GM23338 (cell line): ENCODE measurements around the gene CD70. TPM values are rescaled to one million over a fixed set of nuclear protein-coding genes. Genes with fewer than 3 reads are reported as not detected.
"Not testable (repeated sequence)": the region's sequence is repeated elsewhere in the genome, so short reads cannot be mapped to it uniquely, and the experiment has no call there.

Experiments
- ATAC-seq: fragments of 200-7000 bp; cut with Tn5 transposase; 3 replicates; pipeline ENCODE4 v1.9.1; 2020
- DNase-seq: peaks from one replicate; pipeline ENCODE4 v3.0.0-alpha.2; 2015; ENCODE audit warnings: low spot score
- H2AFZ ChIP-seq: fragments of 200-600 bp; sonication (generic); 2 replicates; pipeline ENCODE4 v1.8.0; 2016; ENCODE audit warnings: antibody characterized with exemption, mild to moderate bottlenecking, moderate library complexity
- H3F3A ChIP-seq: fragments of 200-600 bp; sonication (generic); replicated peaks from 2 replicates; pipeline ENCODE4 v1.8.0; 2017; ENCODE audit warnings: antibody characterized with exemption, mixed run types, low read depth
- H3K27ac ChIP-seq: fragments of 200-600 bp; sonication (generic); 2 replicates; pipeline ENCODE4 v1.6.1; 2016; ENCODE audit warnings: low read depth
- H3K27me3 ChIP-seq: fragments of 200-600 bp; sonication (generic); 2 replicates; pipeline ENCODE4 v1.8.0; 2016; ENCODE audit warnings: mild to moderate bottlenecking, mixed run types, moderate library complexity; ENCODE audit not compliant: insufficient read depth
- H3K36me3 ChIP-seq: fragments of 200-600 bp; sonication (generic); 2 replicates; pipeline ENCODE4 v1.8.0; 2016; ENCODE audit warnings: mild to moderate bottlenecking; ENCODE audit not compliant: insufficient read depth
- H3K4me1 ChIP-seq: fragments of 200-600 bp; sonication (generic); 2 replicates; pipeline ENCODE4 v1.8.0; 2016; ENCODE audit warnings: mild to moderate bottlenecking, moderate library complexity; ENCODE audit not compliant: insufficient read depth
- H3K4me2 ChIP-seq: fragments of 200-600 bp; sonication (generic); 2 replicates; pipeline ENCODE4 v1.7.1; 2017; ENCODE audit warnings: mixed run types
- H3K4me3 ChIP-seq: fragments of 200-600 bp; sonication (generic); 2 replicates; pipeline ENCODE4 v1.6.1; 2016; ENCODE audit warnings: mixed run types
- H3K79me2 ChIP-seq: fragments of 200-600 bp; sonication (generic); replicated peaks from 2 replicates; pipeline ENCODE4 v1.8.0; 2017; ENCODE audit warnings: mild to moderate bottlenecking; ENCODE audit not compliant: insufficient read depth
- H3K9me2 ChIP-seq: fragments of 200-600 bp; sonication (generic); 2 replicates; pipeline ENCODE4 v1.8.0; 2017; ENCODE audit not compliant: insufficient read depth
- H4K20me1 ChIP-seq: fragments of 200-600 bp; sonication (generic); replicated peaks from 2 replicates; pipeline ENCODE4 v1.8.0; 2017; ENCODE audit warnings: mild to moderate bottlenecking; ENCODE audit not compliant: insufficient read depth
- H3K27ac Mint-ChIP-seq: 2 replicates; pipeline ENCODE4 v1.8.0; 2020; ENCODE audit warnings: inconsistent platforms, mild to moderate bottlenecking, moderate library complexity, mixed read lengths
- H3K27me3 Mint-ChIP-seq: 3 replicates; pipeline ENCODE4 v1.8.0; 2022; ENCODE audit warnings: low read depth, mild to moderate bottlenecking, moderate library complexity, mixed read lengths, inconsistent platforms; ENCODE audit not compliant: insufficient read depth, poor library complexity
- H3K36me3 Mint-ChIP-seq: 3 replicates; pipeline ENCODE4 v1.8.0; 2021; ENCODE audit warnings: low read depth, mild to moderate bottlenecking, inconsistent platforms, moderate library complexity, mixed read lengths
- H3K4me1 Mint-ChIP-seq: 3 replicates; pipeline ENCODE4 v1.8.0; 2020; ENCODE audit warnings: mild to moderate bottlenecking, inconsistent platforms, mixed read lengths
- H3K4me3 Mint-ChIP-seq: 3 replicates; pipeline ENCODE4 v1.8.0; 2021; ENCODE audit warnings: moderate library complexity, mild to moderate bottlenecking, inconsistent platforms, mixed read lengths
- H3K9me3 Mint-ChIP-seq: 3 replicates; pipeline ENCODE4 v1.8.0; 2020; ENCODE audit warnings: moderate library complexity, mild to moderate bottlenecking, inconsistent platforms, mixed read lengths
- EZH2phosphoT487 ChIP-seq: fragments of 200-600 bp; sonication (generic); IDR thresholded peaks from one replicate; pipeline ENCODE4 v1.8.1; 2018; ENCODE audit warnings: antibody characterized with exemption; ENCODE audit not compliant: unreplicated experiment
- JUNB ChIP-seq: IDR thresholded peaks from one replicate; pipeline ENCODE4 v1.6.1; 2016; ENCODE audit warnings: antibody characterized with exemption; ENCODE audit not compliant: unreplicated experiment
- NANOG ChIP-seq: IDR thresholded peaks from 2 replicates; pipeline ENCODE4 v1.6.1; 2016; ENCODE audit warnings: antibody characterized with exemption, borderline replicate concordance
- POLR2AphosphoS5 ChIP-seq: IDR thresholded peaks from 2 replicates; pipeline ENCODE4 v1.6.1; 2016; ENCODE audit warnings: antibody characterized with exemption, low read depth
- REST ChIP-seq: IDR thresholded peaks from one replicate; pipeline ENCODE4 v1.6.1; 2018; ENCODE audit warnings: antibody characterized with exemption; ENCODE audit not compliant: unreplicated experiment
- ZNF114 ChIP-seq: fragments of 250-450 bp; sonication (Bioruptor Pico); IDR thresholded peaks from 2 replicates; pipeline ENCODE4 v1.5.0; 2020; ENCODE audit warnings: mild to moderate bottlenecking, moderate library complexity
- polyA plus RNA-seq: library from polyadenylated mRNA; unstranded; fragments of >200 nt; fragmentation: Nextera tagmentation; extraction: Ambion mirVana; gene quantifications from 2 replicates; pipeline ENCODE4 v1.2.1, GENCODE V29; 2016
- total RNA-seq: library from RNA; depleted of rRNA; stranded (reverse); fragments of >200 nt; shearing (Covaris generic); gene quantifications from 2 replicates; pipeline ENCODE4 v1.2.3, GENCODE V29; 2014
- TF ChIP-seq, protein P1 (sequence below), 2 experiments: fragments of 200-600 bp in 1 of 2; sonication (generic) in 1 of 2; conservative IDR thresholded peaks; 2 replicates each; pipeline versions ENCODE4 v1.5.1 to v1.6.1; 2016 to 2017; ENCODE audit warnings: antibody characterized with exemption in 2 of 2, low read depth in 2 of 2, mild to moderate bottlenecking in 2 of 2, moderate library complexity in 1 of 2

The CD70 gene
- total and polyA plus RNA-seq, 2 experiments from 2014 or later, result 2.0 to 7.3 TPM

DNA sequence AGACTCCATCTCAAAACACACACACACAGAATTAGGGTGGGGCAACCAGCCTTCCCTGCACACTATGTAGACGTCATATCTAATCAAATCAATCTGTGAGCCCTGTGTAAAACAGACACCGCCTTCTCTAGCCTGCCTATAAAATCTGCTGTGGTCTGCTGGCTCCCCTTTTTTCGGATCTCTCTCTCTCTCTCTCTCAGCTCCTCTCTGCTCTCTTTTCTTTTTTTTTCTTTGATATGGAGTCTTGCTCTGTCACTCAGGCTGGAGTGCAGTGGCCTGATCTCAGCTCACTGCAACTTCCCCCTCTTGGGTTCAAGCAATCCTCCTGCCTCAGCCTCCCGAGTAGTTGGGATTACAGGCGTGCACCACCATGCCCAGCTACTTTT is 11.8 kb upstream of the CD70 start:
- H3K4me1 ChIP-seq, result 0 out of 2 replicates have a peak, but pooled peaks cover 8% of the 10 kb centered on the region
- Mint-ChIP-seq H3K27ac (no peak overlapping the region), H3K4me3 (no peak overlapping the region), H3K36me3 (peaks cover 15% of the 10 kb centered on the region), H3K9me3 (peaks cover 90% of the 10 kb centered on the region), H3K4me1 (no peaks in the 10 kb centered on the region), H3K27me3 (peaks cover 12% of the 10 kb centered on the region)
- no peak overlapping the region for H3K4me3 ChIP-seq
- no peak overlapping the region for H3K27ac ChIP-seq
- no peaks in the 10 kb centered on the region for H3K27me3 ChIP-seq
- H3K9me2 ChIP-seq, result no peaks in the 10 kb centered on the region
- TF ChIP-seq NANOG (no peak), POLR2AphosphoS5 (no peak), EZH2phosphoT487 (no peak), JUNB (no peak)
- H4K20me1 ChIP-seq, result no peaks in the 10 kb centered on the region
- H3K79me2 ChIP-seq, result no peaks in the 10 kb centered on the region
- ATAC-seq (no peak), DNase-seq (no peak)
- no peaks in the 10 kb centered on the region for H3K36me3 ChIP-seq
- H3F3A ChIP-seq, result 0 out of 2 replicates have a peak, but pooled peaks cover 3% of the 10 kb centered on the region
- no peak overlapping the region for H2AFZ ChIP-seq
- no peak overlapping the region for H3K4me2 ChIP-seq

GRCh38 chr19:6601537-6602052 is 10.6 kb upstream of the CD70 start:
- H3K27me3 Mint-ChIP-seq, result peaks cover 12% of the 10 kb centered on the region
- not testable (repeated sequence) for H3K4me3 Mint-ChIP-seq, H4K20me1 ChIP-seq, H3F3A ChIP-seq, H3K27ac Mint-ChIP-seq, H3K9me2 ChIP-seq, H3K4me1 Mint-ChIP-seq, DNase-seq, H3K4me2 ChIP-seq, H3K27me3 ChIP-seq, H3K79me2 ChIP-seq, H3K4me3 ChIP-seq, H2AFZ ChIP-seq, H3K27ac ChIP-seq, H3K4me1 ChIP-seq, H3K36me3 ChIP-seq, ATAC-seq
- peaks cover 90% of the 10 kb centered on the region for H3K9me3 Mint-ChIP-seq
- peaks cover 22% of the 10 kb centered on the region for H3K36me3 Mint-ChIP-seq

DNA sequence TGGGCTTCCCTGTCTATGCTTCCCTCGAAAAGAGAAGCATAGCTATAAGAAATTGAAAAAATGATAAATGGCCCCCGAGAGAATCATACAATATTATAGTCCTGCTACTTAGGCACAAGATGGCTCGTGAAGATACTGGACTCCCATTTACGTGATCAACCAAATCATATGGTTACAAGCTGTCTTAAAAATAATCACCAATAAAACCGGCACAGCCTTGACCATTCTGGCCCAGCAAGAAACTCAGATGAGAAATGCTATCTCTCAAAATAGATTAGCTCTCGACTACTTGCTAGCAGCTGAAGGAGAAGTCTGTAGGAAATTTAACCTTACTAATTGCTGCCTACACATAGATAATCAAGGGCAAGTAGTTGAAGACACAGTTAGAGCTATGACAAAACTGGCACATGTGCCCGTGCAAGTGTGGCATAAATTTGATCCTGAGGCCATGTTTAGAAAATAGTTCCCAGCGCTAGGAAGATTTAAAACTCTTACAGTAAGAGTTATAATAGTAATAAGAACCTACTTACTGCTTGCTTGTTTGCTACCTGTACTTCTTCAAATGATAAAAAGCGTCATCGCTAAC is 10.1 kb upstream of the CD70 start:
- not testable (repeated sequence) for H3F3A ChIP-seq, H2AFZ ChIP-seq, ATAC-seq, H3K4me3 Mint-ChIP-seq, H3K9me2 ChIP-seq, H3K27me3 ChIP-seq, H3K36me3 ChIP-seq, H3K79me2 ChIP-seq, H4K20me1 ChIP-seq, H3K27ac Mint-ChIP-seq, H3K4me2 ChIP-seq, H3K27ac ChIP-seq, DNase-seq, H3K4me1 Mint-ChIP-seq, H3K4me1 ChIP-seq, H3K4me3 ChIP-seq
- Mint-ChIP-seq H3K9me3 (peaks cover 90% of the 10 kb centered on the region), H3K27me3 (peaks cover 11% of the 10 kb centered on the region), H3K36me3 (peaks cover 22% of the 10 kb centered on the region)

DNA sequence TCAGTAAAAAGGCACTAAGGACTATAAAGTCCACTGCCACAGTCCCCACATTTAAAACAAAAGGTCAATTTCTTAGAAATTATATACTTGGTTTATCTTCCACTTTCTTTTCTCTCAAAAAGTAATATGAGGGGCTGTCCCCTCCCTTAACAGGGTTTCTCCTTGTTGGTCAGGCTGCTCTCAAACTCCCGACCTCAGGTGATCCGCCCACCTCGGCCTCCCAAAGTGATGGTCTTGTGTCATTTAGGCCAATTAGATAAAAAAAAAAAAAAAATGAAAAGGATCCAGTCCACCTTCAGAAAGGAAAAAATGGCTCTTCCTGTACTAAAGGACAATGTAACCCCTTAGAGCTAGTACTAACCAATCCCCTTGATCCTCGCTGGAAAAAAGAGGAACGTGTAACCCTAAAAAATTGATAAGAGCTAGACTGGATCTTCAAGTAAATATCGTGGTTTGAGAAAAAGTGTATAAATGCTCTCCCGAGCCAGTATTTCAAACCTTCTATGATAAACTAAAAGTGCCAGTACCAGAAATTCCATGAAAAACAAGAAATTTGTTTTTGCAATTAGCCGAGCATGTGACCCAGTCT is 9.0 kb upstream of the CD70 start:
- H3K27ac ChIP-seq, result no peak overlapping the region
- no peaks in the 10 kb centered on the region for H3K27me3 ChIP-seq
- ATAC-seq (no peak), DNase-seq (no peak)
- peaks cover 26% of the 10 kb centered on the region for H3K36me3 Mint-ChIP-seq
- no peaks in the 10 kb centered on the region for H3K9me2 ChIP-seq
- H3F3A ChIP-seq, result 0 out of 2 replicates have a peak, but pooled peaks cover 3% of the 10 kb centered on the region
- H3K36me3 ChIP-seq, result no peaks in the 10 kb centered on the region
- H4K20me1 ChIP-seq, result no peaks in the 10 kb centered on the region
- no peak overlapping the region for H3K27ac Mint-ChIP-seq
- H2AFZ ChIP-seq, result no peak overlapping the region
- H3K9me3 Mint-ChIP-seq, result peaks cover 92% of the 10 kb centered on the region
- H3K4me1 Mint-ChIP-seq, result no peaks in the 10 kb centered on the region
- H3K27me3 Mint-ChIP-seq, result peaks cover 8% of the 10 kb centered on the region
- no peak overlapping the region for H3K4me3 Mint-ChIP-seq
- no peak overlapping the region for H3K4me2 ChIP-seq
- H3K4me1 ChIP-seq, result 0 out of 2 replicates have a peak, but pooled peaks cover 5% of the 10 kb centered on the region
- no peaks in the 10 kb centered on the region for H3K79me2 ChIP-seq
- H3K4me3 ChIP-seq, result no peak overlapping the region
- TF ChIP-seq REST, result no peak
- no peak for TF ChIP-seq ZNF114 (CRISPR knock-in tag)
- TF ChIP-seq JUNB, result no peak
- TF ChIP-seq, protein P1, sequence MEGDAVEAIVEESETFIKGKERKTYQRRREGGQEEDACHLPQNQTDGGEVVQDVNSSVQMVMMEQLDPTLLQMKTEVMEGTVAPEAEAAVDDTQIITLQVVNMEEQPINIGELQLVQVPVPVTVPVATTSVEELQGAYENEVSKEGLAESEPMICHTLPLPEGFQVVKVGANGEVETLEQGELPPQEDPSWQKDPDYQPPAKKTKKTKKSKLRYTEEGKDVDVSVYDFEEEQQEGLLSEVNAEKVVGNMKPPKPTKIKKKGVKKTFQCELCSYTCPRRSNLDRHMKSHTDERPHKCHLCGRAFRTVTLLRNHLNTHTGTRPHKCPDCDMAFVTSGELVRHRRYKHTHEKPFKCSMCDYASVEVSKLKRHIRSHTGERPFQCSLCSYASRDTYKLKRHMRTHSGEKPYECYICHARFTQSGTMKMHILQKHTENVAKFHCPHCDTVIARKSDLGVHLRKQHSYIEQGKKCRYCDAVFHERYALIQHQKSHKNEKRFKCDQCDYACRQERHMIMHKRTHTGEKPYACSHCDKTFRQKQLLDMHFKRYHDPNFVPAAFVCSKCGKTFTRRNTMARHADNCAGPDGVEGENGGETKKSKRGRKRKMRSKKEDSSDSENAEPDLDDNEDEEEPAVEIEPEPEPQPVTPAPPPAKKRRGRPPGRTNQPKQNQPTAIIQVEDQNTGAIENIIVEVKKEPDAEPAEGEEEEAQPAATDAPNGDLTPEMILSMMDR (conservative IDR thresholded peaks at IDR 0.05; ENCODE audit: low read depth in 2 of 2), result no peak
